Suprapubic skin (tissue), 4 donors: Measurements from ENCODE around the gene BBLN.

ENCODE experiments used
- POLR2A ChIP-seq, 2 donors: fragments of 450-650 bp; IDR thresholded peaks; one replicate each; pipeline ENCODE4 v1.6.1; 2017; ENCODE audit warnings: antibody characterized with exemption in 2 of 2, mild to moderate bottlenecking in 2 of 2, moderate library complexity in 2 of 2
- POLR2AphosphoS5 ChIP-seq, 3 donors: sonication (generic); formaldehyde crosslinking; IDR thresholded peaks; one replicate each; pipeline ENCODE4 v1.6.1; 2017; ENCODE audit warnings: antibody characterized with exemption in 3 of 3
- TF ChIP-seq, protein P1 (sequence below), 2 donors: fragments of 200-600 bp in 1 of 2; fragments of 450-650 bp in 1 of 2; sonication (generic) in 1 of 2; IDR thresholded peaks; one replicate each; pipeline ENCODE4 v1.5.1; 2016 to 2019; ENCODE audit warnings: antibody characterized with exemption in 2 of 2, mild to moderate bottlenecking in 1 of 2, moderate library complexity in 1 of 2

DNA sequence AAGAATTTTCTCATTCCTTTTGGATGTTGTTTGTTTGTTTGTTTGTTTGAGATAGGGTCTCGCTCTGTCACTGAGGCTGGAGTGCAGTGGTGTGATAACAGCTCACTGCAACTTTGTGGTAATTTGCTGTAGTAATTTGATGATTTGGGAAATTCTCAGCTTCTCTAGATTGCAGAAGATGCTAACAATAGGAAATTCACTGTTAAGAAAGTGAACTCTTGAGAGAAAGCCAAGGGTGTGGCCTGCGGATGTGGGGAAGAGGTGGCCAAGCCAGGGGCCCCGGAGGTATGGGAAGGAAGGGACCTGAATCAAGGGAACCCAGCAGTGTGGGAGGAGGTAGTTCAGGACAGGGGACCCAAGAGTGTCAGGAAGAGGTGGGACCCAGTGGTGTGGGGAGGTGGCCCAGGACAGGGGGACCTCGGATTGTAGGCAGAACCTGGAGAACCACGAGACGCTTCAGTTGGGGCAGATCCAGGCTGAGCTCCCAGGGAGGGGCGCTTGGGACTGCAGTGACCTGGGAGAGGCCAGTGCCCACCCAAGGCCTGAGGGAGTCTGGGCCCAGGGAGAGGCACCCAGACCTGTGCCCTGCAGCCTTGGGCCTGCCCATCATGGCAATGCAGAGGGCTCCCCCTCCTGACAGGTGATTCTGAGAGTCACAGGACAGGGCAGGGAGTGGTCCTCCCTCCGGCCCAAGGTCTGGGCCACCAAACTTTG, 16.4 kb upstream of the BBLN start:
- TF ChIP-seq, protein P1, sequence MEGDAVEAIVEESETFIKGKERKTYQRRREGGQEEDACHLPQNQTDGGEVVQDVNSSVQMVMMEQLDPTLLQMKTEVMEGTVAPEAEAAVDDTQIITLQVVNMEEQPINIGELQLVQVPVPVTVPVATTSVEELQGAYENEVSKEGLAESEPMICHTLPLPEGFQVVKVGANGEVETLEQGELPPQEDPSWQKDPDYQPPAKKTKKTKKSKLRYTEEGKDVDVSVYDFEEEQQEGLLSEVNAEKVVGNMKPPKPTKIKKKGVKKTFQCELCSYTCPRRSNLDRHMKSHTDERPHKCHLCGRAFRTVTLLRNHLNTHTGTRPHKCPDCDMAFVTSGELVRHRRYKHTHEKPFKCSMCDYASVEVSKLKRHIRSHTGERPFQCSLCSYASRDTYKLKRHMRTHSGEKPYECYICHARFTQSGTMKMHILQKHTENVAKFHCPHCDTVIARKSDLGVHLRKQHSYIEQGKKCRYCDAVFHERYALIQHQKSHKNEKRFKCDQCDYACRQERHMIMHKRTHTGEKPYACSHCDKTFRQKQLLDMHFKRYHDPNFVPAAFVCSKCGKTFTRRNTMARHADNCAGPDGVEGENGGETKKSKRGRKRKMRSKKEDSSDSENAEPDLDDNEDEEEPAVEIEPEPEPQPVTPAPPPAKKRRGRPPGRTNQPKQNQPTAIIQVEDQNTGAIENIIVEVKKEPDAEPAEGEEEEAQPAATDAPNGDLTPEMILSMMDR (IDR thresholded peaks at IDR 0.05) = no peak
- TF ChIP-seq POLR2A (IDR thresholded peaks at IDR 0.05) = no peak
- TF ChIP-seq POLR2AphosphoS5 (IDR thresholded peaks at IDR 0.05) = no peak
